Measurements from ENCODE around the gene UBA6.

Gene UBA6

GRCh38 chr4:67718848-67719247 is 17.9 kb upstream of the UBA6 start:
- Histone ChIP-seq H3K4me1 (ENCODE audit: low read length) (no peaks in the 10 kb centered on the region; the same call in 1 of the 2 replicates), H3K9ac (ENCODE audit: low read length) (no peak overlapping the region), H3K27me3 (replicated peaks; ENCODE audit: insufficient read depth, low read length) (no peaks in the 10 kb centered on the region), H3K36me3 (replicated peaks; ENCODE audit: insufficient read depth, low read length) (no peaks in the 10 kb centered on the region; the same call in 1 of the 2 replicates), H3K9me3 (replicated peaks; ENCODE audit: insufficient read depth, low read length) (no peaks in the 10 kb centered on the region), H3K9me2 (replicated peaks; ENCODE audit: insufficient read depth, low read length) (no peaks in the 10 kb centered on the region), H3F3A (ENCODE audit: insufficient read depth, low read length) (no peaks in the 10 kb centered on the region), H3K27ac (ENCODE audit: low read length) (no peak overlapping the region), H3K4me2 (ENCODE audit: low read depth, low read length) (no peak overlapping the region), H3K4me3 (ENCODE audit: low read length) (no peak overlapping the region), H4K20me1 (ENCODE audit: insufficient read depth, low read length) (no peaks in the 10 kb centered on the region), H3K79me2 (ENCODE audit: low read length) (no peaks in the 10 kb centered on the region), H2AFZ (ENCODE audit: low read length) (no peak overlapping the region)
- no peak for TF ChIP-seq CTCF (IDR thresholded peaks at IDR 0.05; ENCODE audit: low read length)
- no peak for TF ChIP-seq EZH2phosphoT487 (IDR thresholded peaks at IDR 0.05; ENCODE audit: low read length)
- TF ChIP-seq EZH2 (optimal IDR thresholded peaks at IDR 0.05; ENCODE audit: low read depth, low read length): no peak
- no peak for DNase-seq

- no peaks in the 10 kb centered on the region for H3K27me3 ChIP-seq (replicated peaks; ENCODE audit: insufficient read depth, low read length)
- H3K4me2 ChIP-seq (ENCODE audit: low read depth, low read length): no peak overlapping the region
- no peak overlapping the region for H3K4me3 ChIP-seq (ENCODE audit: low read length)
- H3K4me1 ChIP-seq (ENCODE audit: low read length): no peaks in the 10 kb centered on the region; the same call in 1 of the 2 replicates
- H3K9me3 ChIP-seq (replicated peaks; ENCODE audit: insufficient read depth, low read length): no peaks in the 10 kb centered on the region
- no peak for DNase-seq
- no peak overlapping the region for H3K27ac ChIP-seq (ENCODE audit: low read length)
- H3K9ac ChIP-seq (ENCODE audit: low read length): no peak overlapping the region
- no peaks in the 10 kb centered on the region; the same call in 1 of the 2 replicates for H3K36me3 ChIP-seq (replicated peaks; ENCODE audit: insufficient read depth, low read length)
- H3K9me2 ChIP-seq (replicated peaks; ENCODE audit: insufficient read depth, low read length): no peaks in the 10 kb centered on the region
- H3F3A ChIP-seq (ENCODE audit: insufficient read depth, low read length): no peaks in the 10 kb centered on the region
- no peak overlapping the region for H2AFZ ChIP-seq (ENCODE audit: low read length)
- H3K79me2 ChIP-seq (ENCODE audit: low read length): no peaks in the 10 kb centered on the region
- H4K20me1 ChIP-seq (ENCODE audit: insufficient read depth, low read length): no peaks in the 10 kb centered on the region
- TF ChIP-seq EZH2 (optimal IDR thresholded peaks at IDR 0.05; ENCODE audit: low read depth, low read length) (no peak), EZH2phosphoT487 (IDR thresholded peaks at IDR 0.05; ENCODE audit: low read length) (no peak), CTCF (IDR thresholded peaks at IDR 0.05; ENCODE audit: low read length) (no peak)
These were observed 16.6 kb upstream of the UBA6 start for GRCh38 chr4:67717586-67717985.

GRCh38 chr4:67714955-67715354 is 14.0 kb upstream of the UBA6 start:
- no peaks in the 10 kb centered on the region for H3K9me2 ChIP-seq (replicated peaks; ENCODE audit: insufficient read depth, low read length)
- no peaks in the 10 kb centered on the region for H3K27me3 ChIP-seq (replicated peaks; ENCODE audit: insufficient read depth, low read length)
- no peaks in the 10 kb centered on the region for H3F3A ChIP-seq (ENCODE audit: insufficient read depth, low read length)
- H3K36me3 ChIP-seq (replicated peaks; ENCODE audit: insufficient read depth, low read length): no peaks in the 10 kb centered on the region; the same call in 1 of the 2 replicates
- H2AFZ ChIP-seq (ENCODE audit: low read length): no peak overlapping the region
- H3K4me3 ChIP-seq (ENCODE audit: low read length): no peak overlapping the region
- H3K9me3 ChIP-seq (replicated peaks; ENCODE audit: insufficient read depth, low read length): no peaks in the 10 kb centered on the region
- TF ChIP-seq EZH2phosphoT487 (IDR thresholded peaks at IDR 0.05; ENCODE audit: low read length): no peak
- no peak for TF ChIP-seq CTCF (IDR thresholded peaks at IDR 0.05; ENCODE audit: low read length)
- TF ChIP-seq EZH2 (optimal IDR thresholded peaks at IDR 0.05; ENCODE audit: low read depth, low read length): no peak
- no peak for DNase-seq
- H3K27ac ChIP-seq (ENCODE audit: low read length): no peak overlapping the region
- H3K4me2 ChIP-seq (ENCODE audit: low read depth, low read length): no peak overlapping the region
- H3K9ac ChIP-seq (ENCODE audit: low read length): no peak overlapping the region
- H3K79me2 ChIP-seq (ENCODE audit: low read length): 0 out of 2 replicates have a peak, but pooled peaks cover 3% of the 10 kb centered on the region
- no peaks in the 10 kb centered on the region for H4K20me1 ChIP-seq (ENCODE audit: insufficient read depth, low read length)
- H3K4me1 ChIP-seq (ENCODE audit: low read length): no peaks in the 10 kb centered on the region; the same call in 1 of the 2 replicates
